ENCODE data around the gene SRR. TPM values are rescaled to one million over a fixed set of nuclear protein-coding genes. Genes with fewer than 3 reads are reported as not detected.

Gene SRR
- total RNA-seq, 1 experiment from 2014 or later = 13.6 TPM

DNA sequence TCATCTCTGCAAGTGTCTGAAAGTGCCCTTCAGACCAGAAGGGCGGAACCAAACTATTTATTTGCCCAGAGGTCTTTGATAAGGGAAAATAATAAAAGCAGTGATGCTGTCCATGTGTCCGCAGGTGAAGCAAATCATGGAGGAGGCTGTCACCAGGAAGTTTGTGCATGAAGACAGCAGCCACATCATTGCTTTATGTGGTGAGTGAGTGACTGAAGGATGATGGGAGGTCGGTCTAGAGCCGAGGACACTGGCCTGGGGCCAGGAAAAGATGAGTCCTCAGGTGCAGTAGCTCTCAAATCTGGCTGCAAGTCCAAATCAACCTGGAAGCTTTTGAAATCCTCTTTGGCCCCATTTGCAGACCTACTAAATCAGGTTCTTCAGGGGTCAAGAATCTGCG lies 39.7 kb downstream of the SRR start:
- DNase-seq (ENCODE audit: low spot score) = no peak

DNA sequence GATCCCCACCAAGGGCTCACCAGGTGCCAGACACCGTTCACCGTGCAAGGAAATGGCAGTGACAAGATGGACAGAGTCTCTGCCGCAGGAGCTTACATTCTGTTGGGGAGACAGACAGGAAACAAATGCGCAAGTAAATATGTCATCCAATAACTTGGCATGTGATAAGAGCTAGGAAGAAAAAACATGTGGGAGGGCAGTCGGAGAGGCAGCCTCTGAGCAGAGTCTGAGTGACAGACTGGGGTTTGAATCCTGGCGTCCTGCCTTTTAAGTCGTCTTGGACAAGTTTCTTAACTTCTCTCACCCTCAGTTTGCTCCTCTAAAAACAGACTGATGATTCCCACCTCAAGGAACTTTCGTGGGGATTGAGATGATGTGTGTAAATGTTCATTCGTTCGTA lies 40.8 kb downstream of the SRR start:
- DNase-seq (ENCODE audit: low spot score) = no peak

DNA sequence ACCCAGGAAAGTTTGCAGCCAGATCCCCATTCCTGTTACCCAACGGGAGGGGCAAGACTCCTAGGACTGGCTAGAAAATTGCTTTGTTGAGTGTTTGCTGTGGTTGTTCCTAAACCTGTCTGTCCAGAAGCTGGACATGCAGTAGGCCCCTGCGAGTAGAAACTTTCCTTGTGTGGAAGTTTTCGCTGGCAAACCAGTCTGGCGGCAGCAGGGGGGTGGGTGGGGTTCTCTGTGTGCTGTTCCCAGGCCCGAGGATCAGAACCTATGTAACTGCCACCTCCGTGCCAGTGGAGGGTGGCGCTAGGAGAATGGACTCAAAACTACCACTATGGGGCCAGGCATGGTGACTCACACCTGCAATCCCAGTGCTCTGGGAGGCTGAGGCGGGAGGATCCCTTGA lies 42.7 kb downstream of the SRR start:
- no peak for DNase-seq (ENCODE audit: low spot score)

DNA sequence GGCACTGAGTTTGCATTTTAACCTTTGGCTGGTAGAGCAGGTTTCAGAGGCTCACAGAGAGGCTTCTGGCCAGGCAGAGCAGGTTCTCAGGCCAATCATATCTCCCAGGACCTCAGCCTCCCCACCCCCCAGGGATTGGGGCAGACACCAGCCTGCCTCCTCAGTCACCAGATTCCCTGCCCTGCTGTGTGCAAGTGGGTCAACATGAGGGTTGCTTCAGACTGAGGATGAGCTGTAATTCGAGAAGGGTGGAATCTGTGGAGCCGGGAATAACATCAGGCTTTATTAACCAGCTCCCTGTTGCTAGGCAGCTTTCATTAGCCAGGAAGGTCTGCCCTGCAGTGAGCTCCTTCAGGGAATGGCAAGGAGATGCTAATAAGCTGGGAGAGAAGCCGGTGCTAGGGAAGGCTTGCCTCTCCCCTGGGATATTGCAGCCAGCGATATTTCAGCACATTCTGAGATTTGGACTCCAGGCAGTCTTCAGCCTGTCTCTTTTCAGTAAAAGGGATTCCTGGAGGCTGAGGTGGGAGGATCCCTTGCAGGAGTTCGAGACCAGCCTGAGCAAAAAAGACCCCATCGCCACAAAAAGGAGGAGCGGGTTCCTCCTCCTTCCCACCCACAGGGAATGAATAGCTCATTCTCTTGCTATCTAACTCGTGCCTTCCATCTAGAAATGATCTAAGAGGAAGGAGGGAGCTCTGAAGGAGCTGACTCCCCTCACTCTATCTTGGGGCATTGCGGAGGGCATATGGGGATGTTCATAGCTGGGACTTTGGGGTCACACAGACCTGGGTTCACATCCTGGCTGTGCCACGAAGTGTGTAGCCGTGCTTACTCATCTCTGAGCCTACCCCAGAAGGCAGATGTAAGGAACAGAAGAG lies 44.3 kb downstream of the SRR start:
- peak; percentile 57 for DNase-seq (ENCODE audit: low spot score)

DNA sequence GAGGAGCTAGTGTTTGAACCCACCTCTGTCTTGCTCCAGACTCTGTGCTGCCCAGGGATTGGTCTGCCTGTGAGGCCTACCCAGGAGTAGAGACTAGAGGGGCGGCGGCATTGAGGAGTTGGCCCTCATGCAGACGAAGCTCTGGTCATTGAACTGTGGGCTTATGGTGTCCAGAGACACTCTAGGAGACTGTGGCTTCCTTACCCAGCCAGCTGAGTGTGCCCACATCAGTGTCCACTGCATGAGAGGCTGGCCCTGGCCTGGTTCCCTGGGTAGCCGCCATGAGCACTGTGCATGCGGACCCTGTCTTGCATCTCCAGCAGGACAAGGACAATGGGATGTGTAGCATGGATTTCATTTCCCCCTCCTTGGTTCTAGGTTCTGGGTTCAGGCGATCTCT lies 47.5 kb downstream of the SRR start:
- no peak for DNase-seq (ENCODE audit: low spot score)

DNA sequence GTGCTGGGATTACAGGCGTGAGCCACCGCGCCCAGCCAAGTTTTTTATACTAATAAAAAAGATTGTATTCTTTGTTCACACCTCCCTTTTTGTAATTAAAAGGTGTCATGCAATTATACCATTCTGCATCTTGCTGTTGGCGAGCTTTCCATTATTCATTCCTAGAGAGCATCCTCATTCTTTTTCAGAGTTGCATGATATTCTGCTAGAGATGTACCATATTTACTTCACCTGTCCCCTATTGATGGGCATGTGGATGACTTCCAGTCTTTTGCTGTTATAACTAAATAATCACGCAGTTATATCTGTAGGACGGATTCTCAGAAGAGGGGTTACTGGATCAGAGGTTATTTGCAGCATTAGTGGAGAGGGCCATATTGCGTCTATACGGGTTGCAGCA lies 50.6 kb downstream of the SRR start:
- DNase-seq (ENCODE audit: low spot score) = no peak

DNA sequence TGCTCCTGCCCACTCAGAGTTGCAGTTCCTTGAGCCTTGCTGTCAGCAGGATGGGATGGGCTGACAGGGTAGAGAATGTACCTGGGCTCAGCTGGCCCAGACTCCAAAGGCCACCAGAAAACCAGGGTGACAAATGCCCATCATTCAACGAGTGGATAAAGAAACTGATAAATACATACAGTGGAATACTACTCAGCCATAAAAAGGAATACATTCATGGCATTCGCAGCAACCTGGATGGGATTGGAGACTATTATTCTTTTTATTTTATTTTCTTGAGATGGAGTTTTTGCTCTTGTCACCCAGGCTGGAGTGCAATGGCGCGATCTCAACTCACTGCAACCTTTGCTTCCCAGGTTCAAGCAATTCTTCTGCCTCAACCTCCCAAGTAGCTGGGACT lies 53.5 kb downstream of the SRR start:
- DNase-seq (ENCODE audit: low spot score) = no peak

DNA sequence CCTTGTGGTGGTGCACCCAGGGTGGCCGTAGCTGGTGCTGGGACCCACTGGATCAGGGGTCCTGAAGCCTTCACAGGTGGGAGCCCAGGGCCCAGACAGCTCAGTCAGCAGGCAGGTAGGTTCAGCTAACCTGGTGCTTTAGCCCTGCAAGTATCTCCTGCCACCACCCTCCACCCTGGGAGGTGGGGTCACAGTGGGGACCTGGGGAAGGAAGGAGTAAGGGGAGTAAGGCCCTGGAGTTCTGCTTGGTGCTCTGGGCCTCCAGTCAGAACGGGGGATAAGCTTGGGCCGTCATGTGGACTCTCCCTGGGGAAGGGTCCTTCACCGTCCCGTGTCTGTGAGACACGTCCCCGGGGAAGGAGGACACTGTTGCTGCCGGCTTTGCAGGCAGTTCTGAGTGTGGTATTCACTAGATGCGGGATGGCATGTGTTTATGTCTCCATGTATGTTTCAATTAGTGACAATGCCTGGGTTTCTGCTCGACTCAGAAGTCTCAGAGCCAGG lies 54.2 kb downstream of the SRR start:
- no peak for DNase-seq (ENCODE audit: low spot score)

DNA sequence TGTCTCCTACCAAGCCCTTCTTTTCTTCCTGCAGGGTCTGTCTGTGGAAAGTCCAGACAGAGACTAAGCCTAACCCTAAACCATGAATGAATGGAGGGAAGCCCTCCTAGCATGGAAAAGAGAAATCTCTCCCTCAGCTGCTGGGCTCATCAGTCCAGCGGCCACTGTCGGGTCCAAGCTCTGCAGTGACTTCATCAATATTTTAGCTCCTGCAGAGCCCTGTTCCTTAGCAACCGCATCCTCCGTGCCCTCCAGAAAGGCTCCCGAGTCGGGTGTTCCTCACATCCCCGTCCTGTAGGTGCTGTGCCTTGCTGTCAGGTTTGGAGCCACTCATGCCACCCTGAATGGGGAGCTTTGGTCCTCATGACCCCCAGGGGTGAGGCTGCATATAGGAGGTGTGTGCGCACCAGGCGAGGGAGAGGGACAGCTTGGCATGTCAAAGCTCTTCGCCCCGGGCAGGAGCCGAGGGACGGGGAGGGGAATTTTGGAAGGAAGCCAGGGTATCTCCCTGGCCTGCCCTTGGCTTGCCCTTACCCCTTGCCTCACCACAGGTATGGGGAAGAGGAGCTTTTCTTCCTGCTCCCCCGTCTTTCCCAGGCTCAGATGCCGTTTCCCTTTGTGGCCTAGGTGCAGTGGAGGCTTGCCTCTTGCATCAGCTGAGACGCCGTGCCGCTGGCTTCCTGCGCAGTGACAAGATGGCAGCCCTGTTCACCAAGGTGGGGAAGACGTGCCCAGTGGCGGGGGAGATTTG lies 57.4 kb downstream of the SRR start:
- DNase-seq (ENCODE audit: low spot score) = no peak

DNA sequence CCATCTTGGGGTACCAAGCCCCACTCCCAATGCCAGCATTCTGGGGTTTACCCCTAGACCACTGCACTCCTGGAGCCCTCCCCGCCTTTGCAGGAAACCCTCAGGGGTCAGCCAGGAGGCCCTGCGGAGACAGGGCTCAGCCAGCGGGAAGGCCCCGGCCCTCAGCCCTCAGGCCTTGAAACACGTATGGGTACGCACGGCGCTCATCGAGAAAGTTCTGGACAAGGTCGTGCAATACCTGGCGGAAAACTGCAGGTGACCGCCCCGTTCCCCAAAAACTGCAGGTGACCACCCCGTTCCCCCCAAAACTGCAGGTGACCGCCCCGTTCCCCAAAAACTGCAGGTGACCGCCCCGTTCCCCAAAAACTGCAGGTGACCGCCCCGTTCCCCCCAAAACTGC lies 58.3 kb downstream of the SRR start:
- no peak for DNase-seq (ENCODE audit: low spot score)

DNA sequence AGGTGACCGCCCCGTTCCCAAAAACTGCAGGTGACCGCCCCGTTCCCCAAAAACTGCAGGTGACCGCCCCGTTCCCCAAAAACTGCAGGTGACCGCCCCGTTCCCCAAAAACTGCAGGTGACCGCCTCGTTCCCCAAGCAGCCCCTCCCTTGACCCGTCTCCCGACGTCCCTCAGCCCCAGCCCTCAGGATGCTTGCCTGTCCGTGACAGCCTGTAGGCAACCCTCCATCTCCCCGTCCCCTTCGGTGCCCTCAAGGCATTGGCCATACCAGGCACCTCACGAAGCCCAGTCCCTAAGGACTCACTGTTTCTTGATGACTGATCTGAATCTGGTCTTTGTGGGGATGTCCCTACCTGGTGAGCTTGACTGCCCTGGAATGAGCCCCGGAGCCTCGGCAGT lies 58.7 kb downstream of the SRR start:
- no peak for DNase-seq (ENCODE audit: low spot score)

DNA sequence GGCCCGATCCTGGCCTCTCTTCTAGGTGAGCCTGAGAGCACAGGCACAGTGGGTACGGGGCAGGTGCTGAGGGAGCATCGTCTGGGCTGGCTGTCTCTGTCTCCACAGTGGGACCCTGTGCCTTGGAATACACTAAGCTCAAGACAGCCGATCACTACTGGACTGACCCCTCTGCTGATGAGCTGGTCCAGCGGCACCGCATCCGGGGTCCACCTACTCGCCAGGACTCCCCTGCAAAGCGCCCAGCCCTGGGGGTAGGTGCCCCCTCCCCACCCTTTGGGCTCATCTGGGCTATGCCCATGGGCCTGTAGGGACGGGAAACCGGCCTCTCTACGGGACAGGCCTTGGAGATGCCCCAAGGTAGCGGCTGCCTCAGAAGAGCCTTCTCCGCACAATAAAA lies 59.1 kb downstream of the SRR start:
- no peak for DNase-seq (ENCODE audit: low spot score)

DNA sequence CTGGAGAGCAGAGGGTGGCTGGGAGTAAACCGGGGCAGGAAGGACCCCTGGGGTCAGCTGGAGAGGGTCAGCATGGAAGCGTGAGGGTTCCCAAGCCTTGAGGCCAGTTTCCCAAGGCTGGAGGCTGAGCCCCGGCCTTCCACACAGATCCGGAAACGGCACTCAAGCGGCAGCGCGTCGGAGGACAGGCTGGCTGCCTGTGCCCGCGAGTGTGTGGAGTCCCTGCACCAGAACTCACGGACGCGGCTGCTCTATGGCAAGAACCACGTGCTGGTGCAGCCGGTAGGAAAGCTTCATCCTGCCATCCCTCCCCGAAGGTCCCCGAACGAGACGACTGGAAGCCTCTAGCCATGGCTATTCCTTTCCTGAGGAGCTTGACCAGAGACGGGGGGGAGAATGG lies 59.6 kb downstream of the SRR start:
- no peak for DNase-seq (ENCODE audit: low spot score)

DNA sequence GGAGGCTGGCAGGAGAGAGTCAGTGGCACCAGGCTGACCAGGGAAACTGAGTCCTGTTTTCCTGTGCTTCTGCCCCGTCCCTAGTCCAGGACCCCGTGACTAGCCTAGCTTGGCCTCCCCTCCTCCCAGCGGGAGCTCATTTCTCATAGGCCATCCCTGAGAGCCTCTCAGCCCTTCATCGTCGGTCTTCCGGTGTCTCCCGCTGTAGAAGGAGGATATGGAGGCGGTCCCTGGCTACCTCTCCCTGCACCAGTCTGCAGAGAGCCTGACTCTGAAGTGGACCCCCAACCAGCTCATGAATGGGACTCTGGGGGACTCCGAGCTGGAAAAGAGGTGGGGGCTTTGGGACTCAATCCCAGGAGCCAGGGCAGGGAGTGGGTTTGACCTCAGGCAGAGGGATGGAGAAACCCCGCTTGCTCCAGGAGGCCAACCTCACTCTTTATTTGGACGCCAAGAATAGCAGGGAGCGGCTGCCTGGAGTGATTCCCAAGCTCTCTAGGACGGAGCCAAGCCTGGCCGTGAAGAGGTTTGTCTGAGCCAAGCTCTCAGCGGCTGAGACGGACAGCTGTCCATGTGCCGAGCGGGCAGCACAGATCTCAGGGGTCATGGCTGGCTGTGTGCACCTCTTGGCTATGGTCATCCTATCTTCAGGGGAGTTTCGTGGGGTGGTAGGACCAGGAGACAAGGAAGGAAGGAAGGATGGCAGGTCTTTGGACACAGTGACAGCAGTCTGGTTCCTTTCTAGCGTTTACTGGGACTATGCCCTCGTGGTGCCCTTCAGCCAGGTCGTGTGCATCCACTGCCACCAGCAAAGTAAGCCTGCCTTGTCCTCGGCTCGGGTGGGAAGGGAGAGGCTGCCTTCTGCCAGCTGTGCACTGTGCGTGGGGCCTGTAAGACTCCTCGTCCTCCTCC lies 60.4 kb downstream of the SRR start:
- DNase-seq (ENCODE audit: low spot score) = no peak

DNA sequence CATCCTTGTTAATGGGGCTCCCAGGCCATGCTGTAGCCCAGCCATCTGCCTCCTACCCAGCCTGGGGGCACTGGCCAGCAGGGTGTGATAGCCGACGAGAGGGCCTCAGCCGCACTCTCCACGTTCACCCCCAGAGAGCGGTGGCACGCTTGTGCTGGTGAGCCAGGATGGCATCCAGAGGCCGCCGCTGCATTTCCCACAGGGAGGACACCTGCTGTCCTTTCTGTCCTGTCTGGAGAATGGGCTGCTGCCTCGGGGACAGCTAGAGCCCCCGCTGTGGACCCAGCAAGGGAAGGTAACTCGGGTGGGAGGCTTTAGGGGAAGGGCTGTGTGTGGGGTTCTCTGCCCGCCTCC lies 61.0 kb downstream of the SRR start:
- no peak for DNase-seq (ENCODE audit: low spot score)

DNA sequence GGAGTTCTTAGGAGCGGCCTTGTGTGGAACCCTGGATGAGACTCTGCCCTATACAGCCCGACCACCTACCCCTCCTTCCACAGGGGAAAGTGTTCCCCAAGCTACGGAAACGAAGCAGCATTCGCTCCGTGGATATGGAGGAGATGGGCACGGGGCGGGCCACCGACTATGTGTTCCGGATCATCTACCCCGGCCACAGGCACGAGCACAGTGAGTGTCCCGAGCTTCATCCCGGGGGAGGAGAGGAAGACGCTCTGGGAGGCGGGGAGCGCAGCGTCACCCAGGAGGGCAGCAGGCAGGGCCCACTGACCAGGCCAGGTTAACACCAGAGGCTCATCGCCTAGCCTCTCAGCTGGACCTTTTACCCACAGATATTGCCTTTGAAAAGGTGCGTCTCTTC lies 61.4 kb downstream of the SRR start:
- DNase-seq (ENCODE audit: low spot score) = no peak

DNA sequence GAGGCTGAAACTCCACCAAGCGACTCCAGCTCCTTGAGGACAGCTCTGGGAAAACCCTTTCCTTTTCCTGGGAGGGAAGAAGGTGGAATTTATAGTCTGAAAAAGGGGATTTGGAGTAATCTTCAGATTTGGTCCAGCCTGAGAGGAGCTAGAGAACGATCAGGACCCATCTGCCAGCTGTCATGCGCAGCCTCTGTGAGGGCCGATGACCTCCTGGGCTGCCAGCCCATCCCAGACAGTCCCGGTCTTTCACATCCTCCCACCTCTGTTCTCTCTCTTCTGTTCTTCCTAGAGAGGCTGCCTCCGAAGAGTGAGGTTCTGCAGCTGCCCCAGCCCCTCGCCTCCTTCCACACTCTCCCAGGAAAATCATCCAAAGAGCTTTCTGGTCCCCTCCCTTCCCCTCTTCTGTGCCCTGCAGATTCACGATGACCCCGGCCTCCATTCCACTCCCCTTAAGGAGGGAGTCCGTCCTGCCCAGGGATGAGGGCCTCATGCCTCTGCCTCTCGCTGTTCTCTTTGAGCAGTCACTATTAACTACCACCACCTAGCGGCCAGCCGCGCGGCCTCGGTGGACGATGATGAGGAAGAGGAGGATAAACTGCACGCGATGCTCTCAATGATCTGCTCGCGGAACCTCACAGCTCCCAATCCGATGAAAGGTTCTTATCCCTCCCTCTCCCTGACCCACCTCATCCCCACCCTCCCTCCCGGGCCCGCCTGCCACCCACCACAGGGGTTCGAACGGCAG lies 63.2 kb downstream of the SRR start:
- DNase-seq (ENCODE audit: low spot score) = no peak

DNA sequence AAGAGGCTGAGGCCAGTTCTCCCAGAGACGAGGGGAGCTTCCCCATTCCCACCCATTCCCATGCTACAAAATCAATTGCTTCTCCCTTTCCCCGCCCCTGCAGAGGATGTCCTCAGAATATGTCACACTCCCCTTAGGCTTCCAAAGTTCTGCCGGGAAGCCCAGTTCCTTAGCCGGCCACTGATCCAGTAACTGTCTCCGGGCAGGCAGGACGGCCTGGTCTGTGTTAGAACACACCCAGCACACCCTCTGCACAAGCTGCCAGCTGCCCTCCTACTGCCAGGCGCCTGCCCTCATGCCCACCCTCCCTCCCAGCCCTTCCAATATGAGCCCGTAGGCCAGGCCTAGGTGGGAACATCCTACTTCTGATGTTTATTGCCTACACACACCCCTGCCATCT lies 64.6 kb downstream of the SRR start:
- no peak for DNase-seq (ENCODE audit: low spot score)

DNA sequence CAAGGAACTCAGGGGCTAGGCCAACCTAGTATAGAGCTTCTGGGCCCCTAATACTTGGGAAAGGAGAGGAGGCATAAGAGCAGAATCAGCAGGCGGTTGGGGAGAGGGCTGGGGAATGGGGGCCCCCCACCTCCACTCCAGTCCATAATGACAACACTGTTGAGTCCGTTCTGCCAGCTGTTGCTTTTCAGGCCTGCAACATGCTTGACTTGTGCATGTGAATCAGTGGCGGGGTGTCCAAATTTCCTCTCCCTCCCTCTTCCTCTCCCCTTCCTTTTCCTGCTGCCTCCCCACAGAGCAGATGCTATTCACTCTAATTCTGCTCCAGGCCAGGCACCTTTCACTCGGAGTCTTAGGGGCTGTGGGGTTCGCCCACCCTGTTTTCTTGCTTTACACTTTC lies 65.3 kb downstream of the SRR start:
- no peak for DNase-seq (ENCODE audit: low spot score)

DNA sequence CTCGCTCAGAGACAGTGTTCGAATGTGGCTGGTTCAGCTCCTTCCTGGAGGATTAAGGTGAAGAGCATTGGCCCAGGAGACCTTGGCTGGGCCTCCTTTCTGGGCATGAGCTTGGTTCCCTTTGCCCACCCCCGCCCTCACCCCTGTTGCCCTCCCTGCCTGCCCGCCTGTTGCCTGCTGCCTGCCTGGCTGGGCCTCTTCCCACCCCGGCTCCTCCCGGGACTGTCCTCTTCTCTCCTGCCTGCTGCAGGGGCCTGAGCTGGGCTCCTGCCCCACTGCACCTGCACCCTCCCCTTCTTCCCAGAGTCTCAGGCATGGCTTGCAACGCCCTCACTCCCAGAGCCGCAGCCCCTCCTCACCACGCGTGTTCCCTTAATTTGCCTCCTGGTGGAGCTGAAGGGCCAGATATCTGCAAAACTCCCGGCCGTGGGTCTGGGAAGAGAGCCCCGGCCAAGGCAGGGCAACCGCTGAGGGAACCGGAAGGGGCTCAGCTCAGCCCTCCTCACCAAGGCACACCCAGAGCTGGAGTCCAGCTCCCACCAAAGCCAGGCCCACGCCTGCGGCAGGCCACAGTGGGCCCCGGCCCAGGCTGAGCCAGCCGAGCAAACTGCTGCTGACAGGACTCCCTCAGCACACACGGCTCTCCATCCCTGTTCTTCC lies 65.9 kb downstream of the SRR start:
- DNase-seq (ENCODE audit: low spot score) = no peak

DNA sequence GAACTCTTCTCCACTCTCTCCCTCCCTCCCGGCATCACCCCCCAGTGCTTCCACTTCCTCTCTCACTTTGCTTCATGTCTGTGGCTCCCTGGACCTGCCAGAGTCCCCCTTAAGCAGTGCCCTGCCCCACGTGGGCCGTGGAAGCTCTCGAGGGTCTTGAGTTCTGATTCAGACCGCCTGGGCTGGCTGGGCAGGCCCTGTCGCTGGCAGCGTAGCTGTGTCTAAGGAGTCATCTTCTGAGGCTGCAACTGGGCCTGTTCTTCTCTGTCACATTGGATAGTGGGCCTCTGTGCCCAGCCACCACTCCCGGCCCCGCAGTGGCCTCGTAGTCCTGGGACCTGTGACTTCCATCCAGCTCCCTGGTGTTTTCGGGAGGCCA lies 66.5 kb downstream of the SRR start:
- no peak for DNase-seq (ENCODE audit: low spot score)
